PC-9 (cell line): Measurements from ENCODE around the gene OR8B12. TPM values are rescaled to one million over a fixed set of nuclear protein-coding genes. Genes with fewer than 3 reads are reported as not detected.

Experiments used
- BruUV-seq: library from RNA; stranded (reverse); fragments of 400-500 nt; replicated peaks from 2 replicates; lab custom pipeline; 2021; lab: Mats Ljungman, UMichigan
- CTCF ChIA-PET: fragments of 300-600 bp; sonication (Branson Sonifier 250); formaldehyde crosslinking; loops from one replicate; lab custom pipeline; 2022; ENCODE audit warnings: antibody characterized with exemption; lab: Charles Lee
- POLR2A ChIA-PET: fragments of 300-600 bp; sonication (Branson Sonifier 250); formaldehyde crosslinking; loops from one replicate; lab custom pipeline; 2022; ENCODE audit warnings: antibody characterized with exemption; ENCODE audit not compliant: unreplicated experiment; lab: Charles Lee
- DNase-seq, 2 experiments: peaks; one replicate each; pipeline versions ENCODE4 v3.0.0 to v3.0.0-alpha.2; 2015 to 2022; ENCODE audit warnings: mixed read lengths in 1 of 2
- H2AFZ ChIP-seq: fragments of 200-600 bp; sonication (generic); 2 replicates; pipeline ENCODE4 v1.8.1; 2017; ENCODE audit warnings: antibody characterized with exemption
- H3F3A ChIP-seq: fragments of 200-600 bp; sonication (generic); 2 replicates; pipeline ENCODE4 v1.8.1; 2017; ENCODE audit warnings: antibody characterized with exemption, mild to moderate bottlenecking, low read depth; ENCODE audit not compliant: insufficient read depth
- H3K27ac ChIP-seq: fragments of 200-600 bp; sonication (generic); 2 replicates; pipeline ENCODE4 v1.6.1; 2016; ENCODE audit warnings: mixed run types
- H3K27me3 ChIP-seq: fragments of 200-600 bp; sonication (generic); 2 replicates; pipeline ENCODE4 v1.6.1; 2016; ENCODE audit warnings: low read depth, mixed run types; ENCODE audit not compliant: insufficient read depth
- H3K36me3 ChIP-seq: fragments of 200-600 bp; sonication (generic); 2 replicates; pipeline ENCODE4 v1.6.1; 2016; ENCODE audit warnings: low read depth, mixed run types
- H3K4me1 ChIP-seq: fragments of 200-600 bp; sonication (generic); replicated peaks from 2 replicates; pipeline ENCODE4 v1.6.1; 2016; ENCODE audit warnings: mixed run types; ENCODE audit not compliant: insufficient read depth
- H3K4me2 ChIP-seq: fragments of 200-600 bp; sonication (generic); 2 replicates; pipeline ENCODE4 v1.6.1; 2017; ENCODE audit warnings: mixed run types
- H3K4me3 ChIP-seq: fragments of 200-600 bp; sonication (generic); 2 replicates; pipeline ENCODE4 v1.6.1; 2016; ENCODE audit warnings: mixed run types
- H3K79me2 ChIP-seq: fragments of 200-600 bp; sonication (generic); 2 replicates; pipeline ENCODE4 v1.6.1; 2017; ENCODE audit warnings: low read depth, mixed run types
- H3K9me2 ChIP-seq: fragments of 200-600 bp; sonication (generic); 2 replicates; pipeline ENCODE4 v1.8.1; 2017; ENCODE audit warnings: mild to moderate bottlenecking; ENCODE audit not compliant: insufficient read depth
- H3K9me3 ChIP-seq: fragments of 200-600 bp; sonication (generic); 2 replicates; pipeline ENCODE4 v1.8.1; 2016; ENCODE audit warnings: low read depth; ENCODE audit not compliant: insufficient read depth
- H4K20me1 ChIP-seq: fragments of 200-600 bp; sonication (generic); 2 replicates; pipeline ENCODE4 v1.8.1; 2017; ENCODE audit not compliant: insufficient read depth
- EZH2 ChIP-seq: fragments of 200-600 bp; sonication (generic); IDR thresholded peaks from 2 replicates; pipeline ENCODE4 v1.8.0; 2017; ENCODE audit warnings: antibody characterized with exemption, low read depth
- intact Hi-C: fragments of 100-400 bp; cut with micrococcal nuclease; formaldehyde crosslinking; loops from one replicate; pipeline ENCODE4 v1.10.0; 2022; ENCODE audit not compliant: unreplicated experiment
- total RNA-seq: library from RNA; stranded (reverse); gene quantifications from 2 replicates; pipeline ENCODE4 v1.2.3, GENCODE V29; 2021
- TF ChIP-seq, protein P1 (sequence below): fragments of 200-600 bp; sonication (generic); conservative IDR thresholded peaks from 2 replicates; pipeline ENCODE4 v1.6.1; 2017; ENCODE audit warnings: mixed run types, antibody characterized with exemption, mild to moderate bottlenecking, moderate library complexity

Gene OR8B12
- total RNA-seq, 1 experiment from 2014 or later = not detected

DNA sequence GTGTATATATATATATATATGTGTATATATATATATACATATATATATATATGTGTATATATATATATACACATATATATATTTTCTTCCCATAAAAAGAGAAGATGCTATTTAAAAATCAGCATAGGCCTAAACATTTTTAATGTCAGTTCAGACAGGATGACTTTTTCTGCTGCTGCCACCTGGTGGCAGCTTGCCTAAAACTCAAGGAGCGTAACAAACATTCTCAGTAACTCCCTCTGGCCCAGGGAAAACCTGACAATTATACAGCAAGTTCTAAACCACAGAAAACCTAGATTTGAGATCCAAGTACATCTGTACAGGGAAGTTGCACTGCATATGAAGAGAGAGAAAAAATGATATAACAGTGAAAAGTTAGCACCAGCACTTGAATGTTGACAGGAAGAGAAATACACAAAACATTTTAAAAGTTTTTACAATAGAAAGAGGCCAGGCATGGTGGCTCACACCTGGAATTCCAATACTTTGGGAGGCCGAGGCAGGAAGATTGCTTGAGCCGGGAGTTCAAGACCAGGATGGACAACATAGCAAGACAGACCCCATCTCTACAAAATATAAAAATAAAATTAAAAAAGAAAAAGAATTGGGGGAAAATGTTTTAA, 42.9 kb upstream of the OR8B12 start:
- BruUV-seq = no TSS peak
- peaks cover 42% of the 10 kb centered on the region for H3K27me3 ChIP-seq
- no peaks in the 10 kb centered on the region for H3K9me3 ChIP-seq
- H3K4me3 ChIP-seq = no peak overlapping the region
- ChIA-PET CTCF (interaction anchor here (0.8 kb wide), 1 partner anchor 184 kb away, joined by 3 read pairs; no protein-coding TSS in a partner anchor), POLR2A (no interaction called here)
- no peak overlapping the region for H3K4me2 ChIP-seq
- H3K79me2 ChIP-seq = no peaks in the 10 kb centered on the region
- TF ChIP-seq, protein P1, sequence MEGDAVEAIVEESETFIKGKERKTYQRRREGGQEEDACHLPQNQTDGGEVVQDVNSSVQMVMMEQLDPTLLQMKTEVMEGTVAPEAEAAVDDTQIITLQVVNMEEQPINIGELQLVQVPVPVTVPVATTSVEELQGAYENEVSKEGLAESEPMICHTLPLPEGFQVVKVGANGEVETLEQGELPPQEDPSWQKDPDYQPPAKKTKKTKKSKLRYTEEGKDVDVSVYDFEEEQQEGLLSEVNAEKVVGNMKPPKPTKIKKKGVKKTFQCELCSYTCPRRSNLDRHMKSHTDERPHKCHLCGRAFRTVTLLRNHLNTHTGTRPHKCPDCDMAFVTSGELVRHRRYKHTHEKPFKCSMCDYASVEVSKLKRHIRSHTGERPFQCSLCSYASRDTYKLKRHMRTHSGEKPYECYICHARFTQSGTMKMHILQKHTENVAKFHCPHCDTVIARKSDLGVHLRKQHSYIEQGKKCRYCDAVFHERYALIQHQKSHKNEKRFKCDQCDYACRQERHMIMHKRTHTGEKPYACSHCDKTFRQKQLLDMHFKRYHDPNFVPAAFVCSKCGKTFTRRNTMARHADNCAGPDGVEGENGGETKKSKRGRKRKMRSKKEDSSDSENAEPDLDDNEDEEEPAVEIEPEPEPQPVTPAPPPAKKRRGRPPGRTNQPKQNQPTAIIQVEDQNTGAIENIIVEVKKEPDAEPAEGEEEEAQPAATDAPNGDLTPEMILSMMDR = peak; percentile 73
- TF ChIP-seq EZH2 = no peak
- H2AFZ ChIP-seq = no peak overlapping the region
- no peaks in the 10 kb centered on the region for H3K36me3 ChIP-seq
- no peaks in the 10 kb centered on the region for H4K20me1 ChIP-seq
- intact Hi-C loops = loop anchor here (1.0 to 5.0 kb wide), 2 partner anchors 170 to 514 kb away; no protein-coding TSS in a partner anchor
- no peaks in the 10 kb centered on the region for H3K4me1 ChIP-seq
- DNase-seq = peak in 1 of 2 experiments; percentile 34
- no peaks in the 10 kb centered on the region for H3F3A ChIP-seq
- no peaks in the 10 kb centered on the region for H3K9me2 ChIP-seq
- H3K27ac ChIP-seq = no peak overlapping the region

DNA sequence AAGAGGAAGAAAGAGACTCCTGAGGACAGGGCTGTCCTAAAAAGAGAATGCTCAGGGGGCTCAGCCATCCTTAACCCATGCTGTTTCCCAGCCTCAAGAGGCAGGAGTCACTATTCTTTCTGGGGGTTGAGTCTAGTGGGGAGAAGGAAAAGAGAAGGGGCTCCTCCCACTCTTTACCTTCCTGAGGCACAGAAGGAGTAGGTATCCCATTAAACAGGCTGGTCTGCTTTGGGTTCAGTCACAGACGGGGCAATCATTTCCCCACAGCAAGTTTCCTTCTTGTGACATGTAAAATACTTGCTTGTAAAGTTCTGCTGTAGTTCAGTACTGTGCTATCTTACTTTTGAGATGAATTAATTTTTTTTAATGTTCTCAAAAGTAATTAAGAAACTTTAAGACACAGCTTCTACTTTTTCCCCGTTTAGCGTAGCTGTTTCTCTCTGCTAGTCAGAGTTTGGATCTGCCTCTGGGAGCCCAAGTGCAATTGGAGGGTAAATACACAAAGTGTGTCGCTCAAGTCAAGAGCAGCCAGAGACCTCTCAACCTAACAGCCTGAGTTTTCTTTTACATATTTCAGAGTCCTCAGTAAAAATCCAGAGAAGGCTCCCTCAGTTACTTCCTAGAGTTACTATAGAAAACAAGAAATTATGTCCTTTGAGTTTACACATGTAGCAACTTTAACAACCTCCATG, 41.4 kb upstream of the OR8B12 start:
- intact Hi-C loops = loop anchor here (5.0 kb wide), 1 partner anchor 513 kb away; no protein-coding TSS in a partner anchor
- H3K4me2 ChIP-seq = no peak overlapping the region
- H4K20me1 ChIP-seq = no peaks in the 10 kb centered on the region
- no peaks in the 10 kb centered on the region for H3K9me3 ChIP-seq
- H3K79me2 ChIP-seq = no peaks in the 10 kb centered on the region
- H3F3A ChIP-seq = no peaks in the 10 kb centered on the region
- no peak overlapping the region for H2AFZ ChIP-seq
- CTCF ChIA-PET = interaction anchor here (0.7 kb wide), 1 partner anchor 513 kb away, joined by 3 read pairs; no protein-coding TSS in a partner anchor
- no peaks in the 10 kb centered on the region for H3K4me1 ChIP-seq
- POLR2A ChIA-PET = interaction anchor here (0.6 kb wide), 1 partner anchor 974 kb away, joined by 3 read pairs; no protein-coding TSS in a partner anchor
- no peaks in the 10 kb centered on the region for H3K36me3 ChIP-seq
- no peak overlapping the region for H3K27ac ChIP-seq
- TF ChIP-seq, protein P1 = no peak
- TF ChIP-seq EZH2 = no peak
- no peak for DNase-seq
- H3K9me2 ChIP-seq = no peaks in the 10 kb centered on the region; the same call in 1 of the 2 replicates
- H3K4me3 ChIP-seq = no peak overlapping the region
- BruUV-seq = no TSS peak
- peaks cover 49% of the 10 kb centered on the region for H3K27me3 ChIP-seq

DNA sequence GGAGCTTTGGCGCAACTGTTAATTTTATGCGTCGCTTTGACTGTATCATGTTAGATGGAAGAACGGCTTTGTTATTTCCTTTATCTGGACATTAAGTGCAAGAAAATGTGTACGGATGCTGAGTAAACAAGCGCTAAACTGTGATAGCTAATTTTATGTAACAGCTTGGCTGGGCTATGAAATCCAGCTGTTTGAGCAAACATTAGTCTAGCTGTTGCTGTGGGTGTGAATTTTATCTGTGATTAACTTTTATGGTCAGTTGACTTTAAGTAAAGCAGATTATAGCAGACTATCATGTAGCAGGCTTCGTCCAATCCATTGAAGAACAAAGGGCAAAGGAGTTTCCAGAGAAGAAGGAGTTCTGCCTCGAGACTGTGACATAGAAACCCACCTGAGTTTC, 40.3 kb upstream of the OR8B12 start:
- Histone ChIP-seq H3F3A (no peaks in the 10 kb centered on the region), H3K9me3 (no peaks in the 10 kb centered on the region), H3K27ac (no peak overlapping the region), H3K36me3 (no peaks in the 10 kb centered on the region), H3K4me1 (no peaks in the 10 kb centered on the region), H3K4me2 (no peak overlapping the region), H3K9me2 (no peaks in the 10 kb centered on the region; the same call in 1 of the 2 replicates), H4K20me1 (no peaks in the 10 kb centered on the region), H3K4me3 (no peak overlapping the region), H2AFZ (no peak overlapping the region), H3K27me3 (peaks cover 45% of the 10 kb centered on the region), H3K79me2 (no peaks in the 10 kb centered on the region)
- POLR2A ChIA-PET = no interaction called here
- CTCF ChIA-PET = no interaction called here
- no TSS peak for BruUV-seq
- DNase-seq = no peak
- TF ChIP-seq, protein P1 = no peak
- intact Hi-C loops = no loop called here
